Measurements from ENCODE around the gene CORO7.

Gene CORO7

GRCh38 chr16:4316864-4317531, 99.4 kb downstream of the CORO7 start:
- peak; percentile 50 for FAIRE-seq
- DNase-seq (ENCODE audit: insufficient read length, low spot score), result peak; percentile 94

GRCh38 chr16:4316108-4316863, 100.1 kb downstream of the CORO7 start:
- DNase-seq (ENCODE audit: insufficient read length, low spot score), result no peak
- TF ChIP-seq POLR2A (IDR thresholded peaks at IDR 0.05; ENCODE audit: low read depth, low read length), result no peak
- no peak for FAIRE-seq

More at GRCh38 chr16:4316864-4317531, 99.4 kb downstream of the CORO7 start:
- TF ChIP-seq POLR2A (IDR thresholded peaks at IDR 0.05; ENCODE audit: low read depth, low read length), result peak; percentile 8; the same call in 1 of the 2 replicates

GRCh38 chr16:4315186-4316107, 100.9 kb downstream of the CORO7 start, which contains the start of gene GLIS2:
TSS of gene GLIS2 (plus strand) at chr16:4316067. CDS start at chr16:4332281, 16,214 bp downstream.
- FAIRE-seq (no peak), DNase-seq (ENCODE audit: insufficient read length, low spot score) (peak; percentile 86)
- no peak for TF ChIP-seq POLR2A (IDR thresholded peaks at IDR 0.05; ENCODE audit: low read depth, low read length)

- FAIRE-seq (no peak), DNase-seq (ENCODE audit: insufficient read length, low spot score) (no peak)
Observed at GRCh38 chr16:4314532-4315185, 101.7 kb downstream of the CORO7 start.

GRCh38 chr16:4313563-4314531, 102.5 kb downstream of the CORO7 start:
- no peak for DNase-seq (ENCODE audit: insufficient read length, low spot score)
- FAIRE-seq, result no peak
- TF ChIP-seq POLR2A (IDR thresholded peaks at IDR 0.05; ENCODE audit: low read depth, low read length), result no peak

More at GRCh38 chr16:4314532-4315185, 101.7 kb downstream of the CORO7 start:
- no peak for TF ChIP-seq POLR2A (IDR thresholded peaks at IDR 0.05; ENCODE audit: low read depth, low read length)

- DNase-seq (ENCODE audit: insufficient read length, low spot score) (peak; percentile 93), FAIRE-seq (no peak)
- TF ChIP-seq POLR2A (IDR thresholded peaks at IDR 0.05; ENCODE audit: low read depth, low read length), result no peak
Observed at GRCh38 chr16:4309833-4310266, 106.5 kb downstream of the CORO7 start.

GRCh38 chr16:4309102-4309832, 107.1 kb downstream of the CORO7 start:
- TF ChIP-seq POLR2A (IDR thresholded peaks at IDR 0.05; ENCODE audit: low read depth, low read length), result no peak
- DNase-seq (ENCODE audit: insufficient read length, low spot score) (no peak), FAIRE-seq (no peak)

GRCh38 chr16:4307215-4308037, 109.0 kb downstream of the CORO7 start:
- TF ChIP-seq POLR2A (IDR thresholded peaks at IDR 0.05; ENCODE audit: low read depth, low read length), result no peak; the same call in 1 of the 2 replicates
- DNase-seq (ENCODE audit: insufficient read length, low spot score) (peak; percentile 90), FAIRE-seq (no peak)

- TF ChIP-seq POLR2A (IDR thresholded peaks at IDR 0.05; ENCODE audit: low read depth, low read length), result no peak
- no peak for FAIRE-seq
- no peak for DNase-seq (ENCODE audit: insufficient read length, low spot score)
Observed at GRCh38 chr16:4306470-4307214, 109.8 kb downstream of the CORO7 start.

All from H54 (cell line).